BLaER1 treated with 17β-estradiol and CSF1 and Interleukin-3, amounts not matched to agents 10 nM and 100 nM (cell line): ENCODE results near the gene OTOG.

ENCODE experiments used
- H3K27ac ChIP-seq, 11 experiments: shearing (Covaris generic); formaldehyde crosslinking; 2 replicates each; pipeline ENCODE4 v1.8.1; 2022
- H3K27me3 ChIP-seq, 11 experiments: shearing (Covaris generic); formaldehyde crosslinking; 2 replicates each; pipeline ENCODE4 v1.8.1; 2022
- H3K36me3 ChIP-seq, 11 experiments: shearing (Covaris generic); formaldehyde crosslinking; 2 replicates each; pipeline ENCODE4 v1.8.1; 2022
- H3K4me1 ChIP-seq, 10 experiments: shearing (Covaris generic); formaldehyde crosslinking; 2 replicates each; pipeline ENCODE4 v1.8.1; 2022
- H3K4me2 ChIP-seq, 11 experiments: shearing (Covaris generic); formaldehyde crosslinking; 2 replicates each; pipeline ENCODE4 v1.8.1; 2022
- H3K4me3 ChIP-seq, 10 experiments: shearing (Covaris generic); formaldehyde crosslinking; 2 replicates each; pipeline ENCODE4 v1.8.1; 2022
- H3K9ac ChIP-seq, 11 experiments: shearing (Covaris generic); formaldehyde crosslinking; 2 replicates each; pipeline ENCODE4 v1.8.1; 2022
- H3K9me3 ChIP-seq, 11 experiments: shearing (Covaris generic); formaldehyde crosslinking; replicated peaks in 1 of 11; 2 replicates each; pipeline ENCODE4 v1.8.1; 2022
- H4K20me1 ChIP-seq, 11 experiments: shearing (Covaris generic); formaldehyde crosslinking; 2 replicates each; pipeline ENCODE4 v1.8.1; 2022
- Cebpa-rat ChIP-seq, 11 experiments: shearing (Covaris generic); IDR thresholded peaks; 2 replicates each; pipeline ENCODE4 v1.8.1; 2022

Gene OTOG

DNA sequence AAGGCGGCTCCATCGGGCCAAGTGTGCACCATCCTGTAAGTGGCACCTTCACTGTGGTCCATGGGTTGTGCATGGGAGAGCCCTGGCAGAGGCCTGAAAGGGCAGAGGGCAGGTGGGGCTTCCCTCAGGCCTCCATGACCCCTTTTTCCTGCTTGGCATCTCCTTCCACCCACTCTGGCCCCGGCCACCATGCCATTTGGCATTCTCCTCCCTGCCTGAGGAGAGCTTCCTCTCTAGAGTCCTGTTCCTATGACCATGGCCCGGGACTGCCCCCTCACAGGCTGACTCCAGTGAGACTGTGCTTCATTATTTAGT is 4.9 kb downstream of the OTOG start:
- no peak overlapping the region for H3K27ac ChIP-seq
- H4K20me1 ChIP-seq, result no peaks in the 10 kb centered on the region
- no peak overlapping the region for H3K4me2 ChIP-seq
- no peaks in the 10 kb centered on the region for H3K27me3 ChIP-seq
- no peak overlapping the region for H3K4me3 ChIP-seq
- no peak for TF ChIP-seq Cebpa-rat (IDR thresholded peaks at IDR 0.05)
- H3K9me3 ChIP-seq, result no peaks in the 10 kb centered on the region
- no peaks in the 10 kb centered on the region for H3K36me3 ChIP-seq
- peaks cover 0 to 20% (median 12%) of the 10 kb centered on the region in 10 experiments; a peak in 16 of 20 replicates for H3K4me1 ChIP-seq
- no peak overlapping the region for H3K9ac ChIP-seq

DNA sequence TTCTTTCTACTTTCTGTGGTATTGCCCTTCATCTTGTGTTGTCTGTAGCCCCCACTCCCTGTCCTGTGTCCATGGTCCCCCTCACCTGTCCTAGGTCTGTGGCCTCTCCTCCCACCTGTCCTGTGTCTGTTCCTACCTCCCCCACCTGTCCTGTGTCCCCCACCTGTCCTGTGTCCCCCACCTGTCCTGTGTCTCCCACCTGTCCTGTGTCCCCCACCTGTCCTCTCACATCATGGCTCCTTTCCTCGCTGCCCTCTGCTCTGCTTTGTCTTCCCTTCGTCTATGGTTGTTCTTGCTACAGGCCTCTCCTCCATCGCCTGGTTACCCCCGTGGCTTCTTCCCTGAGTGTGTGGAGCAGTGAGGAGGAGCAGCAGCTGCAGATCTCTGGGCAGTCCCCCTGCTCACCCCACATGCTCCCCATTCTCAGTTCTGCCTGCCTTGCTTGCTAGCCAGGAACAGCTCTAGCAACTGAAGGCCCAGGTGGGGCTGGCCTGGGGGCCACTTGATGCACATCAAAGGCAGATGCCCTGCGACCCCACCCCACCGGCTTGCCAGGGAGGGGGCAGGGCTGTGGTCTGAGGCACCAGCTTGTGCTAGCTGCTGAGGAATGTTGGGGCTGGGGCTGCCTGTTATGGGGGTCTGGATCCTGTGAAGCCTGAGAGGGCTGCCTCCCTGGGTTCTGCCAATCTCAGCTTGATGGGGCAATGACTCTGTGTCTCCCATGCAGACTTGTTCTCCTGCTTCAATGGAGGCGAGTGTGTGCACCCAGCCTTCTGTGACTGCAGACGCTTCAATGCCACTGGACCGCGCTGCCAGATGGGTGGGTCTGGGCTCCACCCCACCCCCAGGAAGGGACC is 5.6 kb downstream of the OTOG start:
- H3K4me2 ChIP-seq, result no peak overlapping the region
- peaks cover 0 to 20% (median 12%) of the 10 kb centered on the region in 10 experiments; a peak in 16 of 20 replicates for H3K4me1 ChIP-seq
- no peaks in the 10 kb centered on the region for H3K9me3 ChIP-seq
- no peak overlapping the region for H3K4me3 ChIP-seq
- no peaks in the 10 kb centered on the region for H4K20me1 ChIP-seq
- no peaks in the 10 kb centered on the region for H3K27me3 ChIP-seq
- H3K36me3 ChIP-seq, result no peaks in the 10 kb centered on the region
- no peak overlapping the region for H3K9ac ChIP-seq
- H3K27ac ChIP-seq, result no peak overlapping the region
- TF ChIP-seq Cebpa-rat (IDR thresholded peaks at IDR 0.05), result no peak

DNA sequence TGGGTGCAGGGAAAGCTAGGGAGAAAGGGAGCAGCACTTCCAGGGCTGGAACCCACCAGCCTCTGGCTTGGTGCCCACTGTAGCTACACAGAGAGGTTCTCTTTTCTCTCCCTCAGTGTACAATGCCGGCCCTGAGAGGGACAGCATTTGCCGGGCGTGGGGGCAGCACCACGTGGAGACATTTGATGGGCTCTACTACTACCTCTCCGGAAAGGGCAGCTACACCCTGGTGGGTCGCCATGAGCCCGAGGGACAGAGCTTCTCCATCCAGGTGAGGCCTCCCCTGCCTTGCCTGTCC is 6.1 kb downstream of the OTOG start:
- no peaks in the 10 kb centered on the region for H3K36me3 ChIP-seq
- no peaks in the 10 kb centered on the region for H4K20me1 ChIP-seq
- H3K27ac ChIP-seq, result no peak overlapping the region
- TF ChIP-seq Cebpa-rat (IDR thresholded peaks at IDR 0.05), result no peak
- no peak overlapping the region for H3K4me3 ChIP-seq
- H3K9ac ChIP-seq, result no peak overlapping the region
- H3K4me1 ChIP-seq, result peaks cover 0 to 21% (median 13%) of the 10 kb centered on the region in 10 experiments; a peak in 16 of 20 replicates
- no peaks in the 10 kb centered on the region for H3K27me3 ChIP-seq
- H3K9me3 ChIP-seq, result no peaks in the 10 kb centered on the region
- no peak overlapping the region for H3K4me2 ChIP-seq

DNA sequence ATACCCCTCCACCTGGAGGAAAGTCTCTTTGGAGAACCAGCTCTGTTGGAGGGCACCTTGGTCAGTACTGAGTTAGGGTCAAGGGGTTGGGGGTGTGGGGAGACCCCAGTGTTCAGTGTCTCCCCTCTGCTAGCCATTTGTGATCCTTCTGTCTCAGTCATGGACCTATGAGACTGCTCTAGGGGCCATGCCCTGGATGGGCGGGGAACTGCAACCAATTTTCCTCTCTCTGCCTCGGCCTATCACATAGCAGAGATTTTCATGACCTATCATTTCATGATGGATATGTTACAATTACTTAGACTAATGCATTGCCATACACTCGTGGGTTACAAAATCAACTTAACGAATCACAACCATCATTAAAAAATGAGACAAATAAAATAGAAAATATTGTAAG is 7.4 kb downstream of the OTOG start:
- no peak overlapping the region for H3K4me2 ChIP-seq
- peaks cover 0 to 23% (median 13%) of the 10 kb centered on the region in 10 experiments; a peak in 16 of 20 replicates for H3K4me1 ChIP-seq
- no peaks in the 10 kb centered on the region for H3K36me3 ChIP-seq
- no peak for TF ChIP-seq Cebpa-rat (IDR thresholded peaks at IDR 0.05)
- H4K20me1 ChIP-seq, result no peaks in the 10 kb centered on the region
- no peak overlapping the region for H3K27ac ChIP-seq
- H3K27me3 ChIP-seq, result no peaks in the 10 kb centered on the region
- H3K9me3 ChIP-seq, result no peaks in the 10 kb centered on the region
- H3K4me3 ChIP-seq, result no peak overlapping the region
- no peak overlapping the region for H3K9ac ChIP-seq

DNA sequence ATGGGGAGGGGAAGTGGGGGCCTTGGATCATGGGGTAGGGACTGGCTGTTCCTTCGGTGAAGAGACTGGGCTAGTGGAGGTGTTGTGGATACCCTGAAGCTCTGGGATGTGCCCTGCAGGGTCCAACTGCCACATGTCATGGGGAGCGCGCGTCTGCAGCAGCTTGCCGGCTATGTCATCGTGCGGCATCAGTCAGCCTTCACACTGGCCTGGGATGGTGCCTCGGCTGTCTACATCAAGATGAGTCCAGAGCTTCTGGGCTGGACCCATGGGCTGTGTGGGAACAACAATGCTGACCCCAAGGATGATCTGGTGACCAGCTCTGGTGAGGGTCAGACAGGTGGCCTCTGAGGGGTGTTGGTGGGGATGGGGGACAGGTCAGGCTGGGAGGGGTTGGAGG is 9.9 kb downstream of the OTOG start:
- no peak for TF ChIP-seq Cebpa-rat (IDR thresholded peaks at IDR 0.05)
- no peak overlapping the region for H3K4me2 ChIP-seq
- H3K27ac ChIP-seq, result no peak overlapping the region
- H3K9me3 ChIP-seq, result no peaks in the 10 kb centered on the region
- no peaks in the 10 kb centered on the region for H3K36me3 ChIP-seq
- H3K4me1 ChIP-seq, result peaks cover 0 to 10% (median 0%) of the 10 kb centered on the region in 10 experiments; a peak in 7 of 20 replicates
- H4K20me1 ChIP-seq, result no peaks in the 10 kb centered on the region
- no peak overlapping the region for H3K9ac ChIP-seq
- no peaks in the 10 kb centered on the region for H3K27me3 ChIP-seq
- no peak overlapping the region for H3K4me3 ChIP-seq

DNA sequence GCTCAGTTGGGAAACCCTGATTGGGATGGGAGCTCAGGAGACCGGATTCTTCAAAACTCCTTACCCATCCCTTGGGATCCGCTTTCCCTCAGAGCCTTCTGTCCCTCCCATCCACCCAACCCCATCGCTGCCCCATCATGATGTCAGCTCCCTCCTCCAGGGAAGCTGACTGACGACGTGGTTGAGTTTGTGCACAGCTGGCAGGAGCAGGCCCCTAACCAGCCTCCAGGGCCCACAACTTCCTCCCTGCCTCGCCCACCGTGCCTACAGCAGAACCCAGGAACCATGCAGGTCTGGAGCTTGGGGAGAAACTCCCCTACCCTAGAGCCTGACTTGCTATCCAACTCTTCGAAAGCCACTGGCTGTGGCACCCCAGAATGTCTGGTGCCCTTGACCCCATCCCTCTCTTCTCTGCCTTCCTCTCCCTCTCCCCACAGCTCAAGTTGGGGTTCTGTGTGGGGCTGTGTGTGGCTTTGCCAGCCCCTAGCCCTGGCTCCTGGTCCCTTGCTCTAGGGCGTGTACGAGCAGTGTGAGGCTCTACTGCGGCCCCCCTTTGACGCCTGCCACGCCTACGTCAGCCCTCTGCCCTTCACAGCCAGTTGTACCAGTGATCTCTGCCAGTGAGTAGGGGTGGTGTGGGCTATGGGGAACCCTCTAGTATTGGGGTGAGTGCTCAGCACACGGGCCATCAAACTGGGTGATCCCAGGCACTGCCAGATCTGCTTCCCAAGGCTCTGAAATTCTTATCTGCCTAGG is 11.1 kb downstream of the OTOG start:
- H3K4me1 ChIP-seq, result peaks cover 0 to 11% (median 4%) of the 10 kb centered on the region in 10 experiments; a peak in 10 of 20 replicates
- TF ChIP-seq Cebpa-rat (IDR thresholded peaks at IDR 0.05), result no peak
- no peak overlapping the region for H3K27ac ChIP-seq
- no peaks in the 10 kb centered on the region for H4K20me1 ChIP-seq
- no peak overlapping the region for H3K9ac ChIP-seq
- H3K9me3 ChIP-seq, result no peaks in the 10 kb centered on the region
- peak overlapping the region in 3 of 11 experiments; percentile 9 to 18 (median 10); a peak in 3 of 22 replicates for H3K4me2 ChIP-seq
- H3K4me3 ChIP-seq, result no peak overlapping the region
- no peaks in the 10 kb centered on the region for H3K27me3 ChIP-seq
- H3K36me3 ChIP-seq, result no peaks in the 10 kb centered on the region

DNA sequence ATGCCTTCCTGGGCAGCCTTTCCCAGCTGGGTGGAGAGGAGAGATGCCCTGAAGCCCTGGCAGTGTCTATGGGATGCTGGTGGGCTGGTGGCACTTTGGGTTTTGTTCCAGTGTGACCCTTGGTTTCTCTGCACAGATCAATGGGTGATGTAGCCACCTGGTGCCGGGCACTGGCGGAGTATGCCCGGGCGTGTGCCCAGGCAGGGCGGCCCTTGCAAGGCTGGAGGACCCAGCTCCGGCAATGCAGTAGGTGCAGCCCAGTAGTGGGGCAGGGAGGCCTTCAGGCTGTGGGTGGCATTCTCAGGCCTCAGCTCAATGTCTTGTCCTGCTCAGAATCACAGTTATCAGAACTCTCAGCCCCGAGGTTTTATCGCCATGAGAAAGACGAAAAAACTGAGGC is 11.9 kb downstream of the OTOG start:
- H3K9ac ChIP-seq, result no peak overlapping the region
- no peaks in the 10 kb centered on the region for H3K27me3 ChIP-seq
- H3K4me2 ChIP-seq, result no peak overlapping the region
- no peaks in the 10 kb centered on the region for H3K9me3 ChIP-seq
- no peak overlapping the region for H3K4me3 ChIP-seq
- H4K20me1 ChIP-seq, result no peaks in the 10 kb centered on the region
- H3K4me1 ChIP-seq, result peaks cover 0 to 12% (median 5%) of the 10 kb centered on the region in 10 experiments; a peak in 10 of 20 replicates
- no peak for TF ChIP-seq Cebpa-rat (IDR thresholded peaks at IDR 0.05)
- no peaks in the 10 kb centered on the region for H3K36me3 ChIP-seq
- no peak overlapping the region for H3K27ac ChIP-seq

DNA sequence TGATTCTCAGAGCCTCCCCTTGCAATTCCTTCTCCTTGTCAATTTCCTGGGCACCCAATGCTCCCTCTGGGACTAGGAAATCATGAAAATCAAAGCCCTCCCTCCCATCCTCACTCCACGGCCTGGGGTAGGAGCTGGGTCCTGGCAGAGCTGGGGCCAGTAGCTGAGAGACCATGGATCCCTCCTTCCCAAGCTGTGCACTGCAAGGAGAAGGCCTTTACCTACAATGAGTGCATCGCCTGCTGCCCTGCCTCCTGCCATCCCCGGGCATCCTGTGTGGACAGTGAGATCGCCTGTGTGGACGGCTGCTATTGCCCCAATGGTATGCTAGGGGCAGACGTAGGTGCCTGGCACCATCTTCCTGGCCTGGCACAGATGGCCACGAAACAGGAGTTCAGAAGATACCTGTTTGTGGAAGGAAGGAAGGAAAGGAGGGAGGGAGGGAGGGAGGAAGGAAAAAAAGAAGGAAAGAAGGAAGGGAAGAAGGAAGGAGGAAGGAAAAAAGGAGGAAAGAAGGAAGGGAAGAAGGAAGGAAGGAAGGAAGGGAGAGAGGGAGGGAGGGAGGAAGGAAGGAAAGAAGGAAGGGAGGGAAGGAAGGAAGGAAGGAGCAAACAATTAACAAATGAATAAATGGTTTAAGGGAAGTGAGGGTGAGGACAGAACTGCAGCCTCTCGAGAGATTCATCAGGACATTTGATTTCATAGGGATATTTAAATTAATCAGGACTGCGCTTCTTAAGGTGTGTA is 12.5 kb downstream of the OTOG start:
- Histone ChIP-seq H3K36me3 (no peaks in the 10 kb centered on the region), H3K4me1 (peaks cover 0 to 12% (median 5%) of the 10 kb centered on the region in 10 experiments; a peak in 10 of 20 replicates), H3K4me2 (no peak overlapping the region), H3K27me3 (no peaks in the 10 kb centered on the region), H4K20me1 (no peaks in the 10 kb centered on the region), H3K9ac (no peak overlapping the region), H3K27ac (no peak overlapping the region), H3K4me3 (no peak overlapping the region), H3K9me3 (no peaks in the 10 kb centered on the region)
- TF ChIP-seq Cebpa-rat (IDR thresholded peaks at IDR 0.05), result no peak
